Measurements from ENCODE around the gene VEGFD.

GRCh38 chrX:15321447-15321846 is 62.8 kb downstream of the VEGFD start:
- TF ChIP-seq EZH2 (optimal IDR thresholded peaks at IDR 0.05; ENCODE audit: low read depth, low read length) (no peak), CTCF (IDR thresholded peaks at IDR 0.05; ENCODE audit: low read length) (no peak), EZH2phosphoT487 (IDR thresholded peaks at IDR 0.05; ENCODE audit: low read length) (no peak)
